NCI-H446 (cell line): ENCODE measurements around the gene CST1.

Experiments used
- DNase-seq, 2 experiments: peaks; one replicate each; lab custom pipeline; 2025; lab: John Stamatoyannopoulos, UW

The CST1 gene

GRCh38 chr20:23705895-23706294 lies 44.8 kb downstream of the CST1 start:
- no peak for DNase-seq

GRCh38 chr20:23702021-23702420 lies 48.7 kb downstream of the CST1 start:
- DNase-seq, result no peak

- no peak for DNase-seq
Observed at GRCh38 chr20:23700931-23701330, 49.8 kb downstream of the CST1 start.

GRCh38 chr20:23697947-23698346 lies 52.8 kb downstream of the CST1 start:
- no peak for DNase-seq
